ENCODE data around the gene ZNF3.

GRCh38 chr7:100115026-100115425, 33.5 kb upstream of the ZNF3 start:
- TF ChIP-seq SP2 (tag by site-specific recombination; IDR thresholded peaks at IDR 0.05): no peak
- no peak for TF ChIP-seq CTCF (tag by site-specific recombination; IDR thresholded peaks at IDR 0.05)
- no peak for TF ChIP-seq ZNF138 (tag by site-specific recombination; IDR thresholded peaks at IDR 0.05; ENCODE audit: borderline replicate concordance)

Measured in HEK293 (cell line).